G401.6 (cell line): Measurements from ENCODE around the gene SNAI3.

ENCODE experiments used
- FAIRE-seq: peaks from 2 replicates; lab custom pipeline; 2012; peaks lifted over from hg19 to GRCh38; lab: Jason Lieb, UNC

SNAI3 gene

DNA sequence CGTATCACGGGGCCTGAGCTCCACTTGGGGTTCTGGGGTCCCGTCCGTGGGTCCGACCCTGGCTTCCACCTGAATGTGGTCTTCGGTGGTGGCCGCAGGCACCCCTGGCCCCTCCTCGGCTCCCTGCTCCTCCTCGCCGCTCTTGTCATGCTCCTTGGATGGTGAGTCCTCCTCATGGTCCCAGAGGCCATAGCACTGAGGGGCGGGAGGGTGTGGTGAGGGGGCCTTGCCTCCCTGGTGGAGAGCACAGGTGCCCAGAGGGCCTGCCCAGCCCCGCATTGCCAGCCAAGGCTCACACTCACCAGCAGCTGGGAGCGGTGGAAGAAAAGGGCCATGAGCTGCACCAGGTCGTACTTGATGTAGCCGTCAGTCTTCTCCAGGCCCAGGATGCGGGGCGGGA, 34.9 kb upstream of the SNAI3 start:
- no peak for FAIRE-seq

DNA sequence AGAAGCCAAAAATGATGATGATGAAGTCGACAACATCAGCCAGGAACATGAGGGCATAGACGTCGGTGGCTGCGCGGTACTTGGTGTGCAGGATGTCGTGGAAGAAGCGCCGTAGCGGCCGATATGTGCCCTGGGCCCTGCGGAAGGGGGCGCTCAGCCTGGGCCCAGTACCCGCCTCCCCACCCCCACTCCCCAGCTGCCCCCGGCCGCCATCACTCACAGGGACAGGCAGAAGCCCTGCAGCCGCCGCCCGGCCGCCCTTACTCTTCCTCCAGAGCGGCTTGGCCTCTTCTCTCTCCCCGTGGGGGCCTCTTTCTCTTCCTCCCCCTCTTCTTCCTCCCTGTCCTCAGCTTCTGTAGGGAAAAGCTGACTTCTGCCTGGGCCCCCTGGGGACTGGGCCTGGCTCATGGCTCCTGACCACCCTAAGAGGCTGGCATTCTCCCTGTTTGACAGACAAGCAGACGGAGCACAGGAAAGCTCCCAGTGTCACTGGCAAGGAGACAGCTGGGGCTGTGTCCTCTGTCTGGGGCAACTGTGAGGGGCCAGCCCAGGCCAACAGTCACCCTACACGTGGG, 34.2 kb upstream of the SNAI3 start:
- no peak for FAIRE-seq

DNA sequence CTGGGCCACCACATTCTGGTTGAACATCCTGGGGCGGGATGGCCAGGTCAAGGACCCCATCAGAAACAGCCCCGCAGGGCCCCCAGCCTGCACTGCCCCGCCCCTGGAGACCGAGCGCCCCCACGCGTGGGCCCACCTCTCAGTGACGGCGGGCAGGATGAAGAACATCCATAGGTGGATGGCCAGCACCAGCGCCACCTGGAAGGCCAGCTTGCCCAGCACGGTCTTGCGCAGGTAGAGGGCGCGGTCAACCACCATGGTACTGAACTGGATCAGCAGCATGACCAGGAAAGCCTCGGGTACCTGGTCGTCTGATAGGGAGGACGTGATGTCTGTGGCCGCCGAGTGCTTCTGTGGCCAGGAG, 33.6 kb upstream of the SNAI3 start:
- FAIRE-seq = no peak

DNA sequence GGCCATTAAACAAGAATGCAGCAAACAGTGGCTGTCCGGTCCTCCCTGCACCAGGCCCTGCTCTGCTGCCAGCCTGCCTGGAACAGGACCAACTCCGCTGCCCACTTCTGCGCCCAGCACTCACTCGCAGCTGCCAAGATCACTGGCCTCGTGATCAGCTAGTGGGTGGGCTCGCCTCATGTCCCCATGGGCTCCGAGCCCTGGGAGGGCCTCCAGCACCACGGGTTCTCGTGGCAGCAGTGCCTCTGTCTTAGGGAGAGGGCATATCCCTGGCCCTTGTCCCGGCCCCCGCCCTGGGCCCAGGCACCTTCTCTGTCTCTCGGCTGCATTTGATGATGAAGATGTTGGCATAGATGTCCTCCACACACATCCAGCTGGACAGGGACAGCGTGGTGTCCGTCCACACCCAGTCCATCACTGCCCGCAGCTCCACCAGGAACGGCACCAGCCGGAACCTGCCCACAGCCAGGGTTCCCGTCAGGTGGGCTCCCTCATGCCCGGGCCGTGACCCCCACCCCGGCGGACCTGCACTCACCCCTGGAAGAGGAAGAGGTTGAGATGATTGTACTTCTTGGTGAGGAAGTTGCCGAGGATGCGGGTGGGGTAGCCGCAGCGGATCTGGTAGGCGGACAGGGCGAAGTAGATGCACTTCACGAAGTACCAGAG, 33.1 kb upstream of the SNAI3 start:
- FAIRE-seq = no peak

DNA sequence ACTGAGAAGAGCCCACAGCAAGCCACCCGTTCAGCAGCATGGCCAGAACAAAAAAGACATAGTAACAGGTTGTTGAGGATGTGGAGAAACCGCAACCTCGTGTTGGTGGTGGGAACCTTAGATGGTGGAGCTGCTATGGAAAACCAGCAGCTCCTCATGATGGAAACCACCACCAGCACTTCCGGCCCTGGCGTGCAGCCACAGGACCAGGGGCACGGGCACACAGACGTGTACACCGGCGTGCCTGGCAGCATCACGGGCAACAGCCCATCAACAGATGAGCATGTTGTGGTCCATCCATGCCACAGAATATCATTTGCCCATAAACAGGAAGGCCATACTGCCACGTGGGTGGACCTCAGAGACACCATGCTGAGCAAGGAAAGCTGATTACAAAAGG, 31.9 kb upstream of the SNAI3 start:
- no peak for FAIRE-seq

DNA sequence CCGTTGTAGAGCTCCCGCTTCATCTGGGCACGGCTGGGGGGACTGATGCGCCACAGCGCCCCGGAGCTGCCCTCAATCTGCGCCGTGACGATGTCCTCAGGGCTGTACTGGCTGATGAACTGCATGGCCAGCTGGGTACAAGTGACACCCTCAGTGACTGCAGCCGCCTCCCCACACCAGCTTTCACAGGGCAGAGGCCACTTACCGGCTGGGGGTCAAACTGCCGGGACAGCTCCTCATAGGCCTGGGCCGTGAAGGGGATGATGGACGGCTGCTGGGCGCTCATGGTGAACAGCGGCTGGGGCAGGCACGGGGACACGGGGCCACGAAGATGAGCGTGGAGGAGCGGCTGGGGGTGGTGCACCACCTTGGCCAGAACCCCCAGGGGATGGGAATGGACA, 30.3 kb upstream of the SNAI3 start:
- no peak for FAIRE-seq

DNA sequence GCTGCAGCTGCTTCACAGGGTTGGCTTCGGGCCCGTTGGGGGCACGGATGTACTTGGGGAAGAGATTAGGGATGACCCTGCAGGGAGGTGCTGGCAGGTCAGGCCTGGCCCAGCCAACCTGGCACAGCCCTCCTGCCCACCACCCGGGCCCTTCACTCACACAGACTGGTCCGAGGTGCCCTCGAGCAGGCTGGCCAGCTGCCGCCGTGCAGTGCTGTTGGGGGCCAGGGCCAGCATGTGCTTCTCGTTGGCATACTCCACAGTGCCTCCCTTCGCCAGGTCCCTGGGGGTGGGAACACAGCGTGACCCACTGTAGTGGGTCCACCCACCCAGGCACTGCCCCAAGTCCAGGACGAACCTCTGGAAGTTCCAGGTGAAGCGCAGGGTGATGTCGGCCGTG, 29.9 kb upstream of the SNAI3 start:
- FAIRE-seq = no peak

DNA sequence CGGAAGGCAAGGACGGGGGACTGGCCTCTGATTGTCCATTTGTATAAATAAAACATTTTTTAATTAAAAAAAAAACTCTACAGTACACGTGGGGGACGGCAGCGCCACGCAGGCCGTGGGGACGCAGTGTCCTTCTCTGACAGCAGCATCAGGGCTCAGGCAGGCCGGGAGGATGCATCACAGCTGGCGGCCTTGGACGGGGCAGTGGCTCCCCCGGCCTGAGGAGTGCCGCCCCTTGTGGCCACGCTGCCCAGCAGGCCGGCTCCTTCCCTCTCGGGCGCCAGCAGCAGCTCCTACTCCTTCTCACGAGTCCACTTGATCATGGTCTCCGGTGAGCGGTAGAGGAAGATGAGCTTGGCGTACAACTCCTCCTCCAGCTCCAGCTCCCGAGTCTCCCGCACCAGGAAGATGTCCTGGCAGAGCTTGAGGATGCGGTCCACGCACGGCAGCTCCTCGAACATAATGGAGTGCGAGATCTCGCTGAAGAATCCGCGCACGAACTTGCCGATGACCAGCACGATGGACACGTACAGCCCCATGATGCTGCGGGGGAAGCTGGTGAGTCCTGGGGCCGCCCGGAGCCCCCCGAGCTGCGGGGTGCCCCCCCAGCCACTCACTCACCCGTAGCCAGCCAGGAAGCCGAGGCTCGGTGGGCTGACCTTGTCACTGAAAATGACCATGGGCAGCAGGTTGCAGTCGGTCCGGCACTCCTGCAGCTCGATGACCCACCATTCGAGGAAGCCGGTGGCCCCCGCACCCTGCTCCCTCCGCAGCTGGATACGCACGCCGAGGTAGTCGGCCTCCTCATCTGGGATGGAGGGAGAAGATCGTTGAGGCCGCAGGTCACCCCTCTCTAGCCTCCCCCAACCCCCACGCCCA, 29.2 kb upstream of the SNAI3 start:
- FAIRE-seq = no peak

DNA sequence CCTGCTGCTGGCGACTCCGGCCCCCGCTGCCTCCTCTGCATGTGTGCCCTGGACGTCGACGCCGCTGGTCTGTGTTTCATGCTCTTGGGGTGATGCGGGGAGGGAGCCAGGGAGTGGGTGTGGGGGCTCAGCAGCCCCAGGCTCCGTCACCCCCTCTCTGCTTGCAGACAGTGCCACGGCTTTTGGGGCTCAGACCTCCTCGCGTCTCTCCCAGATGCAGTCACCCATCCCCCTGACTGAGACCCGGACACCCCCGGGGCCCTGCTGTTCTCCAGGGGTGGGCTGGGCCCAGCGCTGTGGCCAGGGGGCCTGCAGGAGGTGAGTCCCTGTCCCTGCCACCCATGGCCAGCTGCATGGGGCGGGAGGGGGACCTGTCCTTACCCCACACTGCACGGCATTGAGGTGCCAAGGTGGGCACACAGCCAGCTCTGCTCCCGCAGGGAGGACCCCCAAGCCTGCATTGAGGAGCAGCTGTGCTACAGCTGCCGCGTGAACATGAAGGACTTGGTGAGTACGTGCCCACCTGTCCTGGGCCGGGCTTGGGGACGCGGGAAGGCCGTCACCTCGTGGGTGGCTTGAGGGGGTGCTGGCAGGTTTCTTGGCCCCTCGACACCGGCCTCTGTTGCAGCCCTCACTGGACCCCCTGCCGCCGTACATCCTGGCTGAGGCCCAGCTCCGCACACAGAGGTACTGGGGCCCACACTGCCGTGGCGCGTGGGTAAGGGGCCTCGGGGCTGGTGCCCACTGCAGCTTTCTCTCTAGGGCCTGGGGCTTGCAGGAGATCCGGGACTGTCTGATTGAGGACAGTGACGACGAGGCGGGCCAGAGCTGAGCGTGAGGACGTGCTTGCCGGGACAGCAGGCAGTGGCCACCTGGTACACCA, 28.4 kb upstream of the SNAI3 start:
- no peak for FAIRE-seq

DNA sequence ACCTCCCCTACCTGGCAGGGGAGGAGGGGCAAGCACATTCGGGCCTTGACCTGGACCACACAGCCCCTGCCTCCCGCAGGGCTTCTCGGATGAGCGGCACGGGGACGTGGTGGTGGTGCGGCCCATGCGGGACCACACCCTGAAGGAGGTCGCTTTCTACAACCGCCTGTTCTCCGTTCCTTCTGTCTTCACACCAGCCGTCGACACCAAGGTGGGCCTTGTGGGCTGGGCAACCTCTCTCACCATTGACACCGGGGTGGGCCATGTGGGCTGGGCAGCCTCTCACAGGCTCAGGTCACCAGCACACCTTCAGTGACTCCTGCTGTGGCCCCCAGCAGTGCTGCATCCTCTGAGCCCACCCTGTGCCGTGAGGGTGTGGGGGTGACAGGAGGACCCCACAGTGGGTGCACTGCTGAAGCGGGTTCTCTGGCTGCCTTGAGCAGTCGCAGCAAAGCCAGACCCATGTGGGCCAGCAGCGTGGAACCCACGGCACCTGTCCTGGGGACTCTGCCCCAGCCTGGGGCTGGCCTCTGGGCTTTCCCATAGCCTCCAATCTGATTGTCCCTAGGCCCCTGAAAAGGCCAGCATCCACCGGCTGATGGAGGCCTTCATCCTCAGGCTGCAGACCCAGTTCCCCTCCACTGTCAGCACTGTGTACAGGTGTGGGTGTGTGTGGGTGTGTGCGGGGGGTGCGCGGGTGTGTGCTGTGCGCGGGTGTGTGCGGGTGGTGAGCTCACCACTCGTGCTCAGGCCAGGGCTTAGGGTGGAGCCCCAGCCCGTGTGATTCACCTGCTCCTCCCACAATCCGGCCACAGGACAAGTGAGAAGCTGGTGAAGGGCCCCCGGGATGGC, 27.5 kb upstream of the SNAI3 start:
- FAIRE-seq = no peak

DNA sequence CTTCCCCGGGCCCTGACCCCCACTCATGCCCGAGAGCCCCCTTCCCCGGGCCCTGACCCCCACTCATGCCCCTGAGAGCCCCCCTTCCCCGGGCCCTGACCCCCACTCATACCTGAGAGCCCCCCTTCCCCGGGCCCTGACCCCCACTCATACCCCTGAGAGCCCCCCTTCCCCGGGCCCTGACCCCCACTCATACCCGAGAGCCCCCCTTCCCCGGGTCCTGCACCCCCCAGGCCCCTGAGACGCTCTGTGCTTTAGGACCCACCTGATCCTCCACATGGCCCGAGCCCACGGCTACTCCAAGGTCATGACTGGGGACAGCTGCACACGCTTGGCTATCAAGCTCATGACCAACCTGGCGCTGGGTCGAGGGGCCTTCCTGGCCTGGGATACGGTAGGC, 26.7 kb upstream of the SNAI3 start:
- no peak for FAIRE-seq

DNA sequence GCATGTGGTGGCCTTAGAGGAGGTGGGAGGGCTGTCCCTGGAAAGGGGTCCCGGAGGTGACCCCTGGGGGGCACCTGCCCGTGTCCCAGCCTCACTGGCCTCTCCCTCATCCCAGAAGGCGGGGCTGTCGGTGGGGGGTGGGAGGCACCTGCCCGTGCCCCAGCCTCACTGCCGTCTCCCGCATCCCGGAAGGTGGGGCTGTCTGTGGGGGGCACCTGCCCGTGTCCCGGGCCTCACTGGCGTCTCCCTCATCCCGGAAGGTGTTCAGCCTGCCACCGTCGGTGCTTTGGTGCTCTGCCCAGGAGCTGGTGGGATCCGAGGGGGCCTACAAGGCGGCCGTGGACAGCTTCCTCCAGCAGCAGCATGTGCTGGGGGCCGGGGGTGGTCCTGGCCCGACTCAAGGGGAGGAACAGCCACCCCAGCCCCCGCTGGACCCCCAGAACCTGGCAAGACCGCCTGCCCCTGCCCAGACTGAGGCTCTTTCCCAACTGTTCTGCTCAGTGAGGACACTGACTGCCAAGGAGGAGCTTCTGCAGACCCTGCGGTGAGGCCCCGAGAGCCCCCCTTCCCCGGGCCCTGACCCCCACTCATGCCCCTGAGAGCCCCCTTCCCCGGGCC, 26.2 kb upstream of the SNAI3 start:
- FAIRE-seq = no peak

DNA sequence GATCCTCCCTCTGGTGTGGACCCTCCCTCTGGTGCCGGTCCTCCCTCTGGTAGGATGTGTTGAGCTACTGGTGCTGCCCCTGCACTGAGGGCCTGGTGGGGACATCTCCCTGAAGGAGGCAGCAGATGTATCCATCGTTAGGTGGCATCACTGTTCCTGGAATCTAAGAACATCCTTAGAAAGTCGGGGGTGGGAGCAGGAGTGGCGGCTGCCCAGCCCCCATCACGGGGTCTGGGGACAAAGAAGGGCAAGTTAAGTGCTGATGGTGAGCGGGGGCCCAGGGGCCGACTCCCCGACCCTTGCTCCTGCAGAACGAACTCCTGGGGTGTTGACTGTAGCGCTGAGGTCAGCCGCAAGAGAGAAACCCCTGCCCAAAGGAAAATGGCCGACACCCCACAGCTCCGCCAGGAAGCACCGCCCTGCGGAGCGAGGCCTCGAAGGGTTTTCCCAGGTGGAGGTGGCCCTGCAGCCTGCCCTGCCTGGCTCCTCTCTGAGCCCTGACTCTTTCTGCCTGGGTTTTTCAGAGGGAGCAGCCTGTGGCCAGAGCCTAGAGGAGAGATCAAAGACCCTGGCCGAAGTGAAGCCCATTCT, 25.5 kb upstream of the SNAI3 start:
- FAIRE-seq = no peak

DNA sequence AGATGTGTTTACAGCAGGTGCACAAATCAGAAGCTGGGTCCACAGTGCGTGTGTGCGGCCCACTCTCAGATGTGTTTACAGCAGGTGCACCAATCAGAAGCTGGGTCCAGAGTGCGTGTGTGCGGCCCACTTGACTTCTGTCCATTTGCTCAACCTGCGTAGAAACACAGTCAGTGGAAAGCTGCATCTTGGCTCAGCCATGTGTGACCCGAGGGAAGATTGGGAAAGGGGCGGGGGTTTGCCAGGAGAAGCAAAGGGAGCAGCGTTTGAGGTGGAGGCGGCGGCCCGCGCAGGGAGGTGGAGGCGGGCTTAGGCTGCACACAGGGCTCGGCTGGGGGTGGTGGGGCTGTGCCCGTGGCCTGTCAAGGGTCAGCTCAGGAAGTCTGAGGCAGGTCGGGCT, 24.2 kb upstream of the SNAI3 start:
- no peak for FAIRE-seq

DNA sequence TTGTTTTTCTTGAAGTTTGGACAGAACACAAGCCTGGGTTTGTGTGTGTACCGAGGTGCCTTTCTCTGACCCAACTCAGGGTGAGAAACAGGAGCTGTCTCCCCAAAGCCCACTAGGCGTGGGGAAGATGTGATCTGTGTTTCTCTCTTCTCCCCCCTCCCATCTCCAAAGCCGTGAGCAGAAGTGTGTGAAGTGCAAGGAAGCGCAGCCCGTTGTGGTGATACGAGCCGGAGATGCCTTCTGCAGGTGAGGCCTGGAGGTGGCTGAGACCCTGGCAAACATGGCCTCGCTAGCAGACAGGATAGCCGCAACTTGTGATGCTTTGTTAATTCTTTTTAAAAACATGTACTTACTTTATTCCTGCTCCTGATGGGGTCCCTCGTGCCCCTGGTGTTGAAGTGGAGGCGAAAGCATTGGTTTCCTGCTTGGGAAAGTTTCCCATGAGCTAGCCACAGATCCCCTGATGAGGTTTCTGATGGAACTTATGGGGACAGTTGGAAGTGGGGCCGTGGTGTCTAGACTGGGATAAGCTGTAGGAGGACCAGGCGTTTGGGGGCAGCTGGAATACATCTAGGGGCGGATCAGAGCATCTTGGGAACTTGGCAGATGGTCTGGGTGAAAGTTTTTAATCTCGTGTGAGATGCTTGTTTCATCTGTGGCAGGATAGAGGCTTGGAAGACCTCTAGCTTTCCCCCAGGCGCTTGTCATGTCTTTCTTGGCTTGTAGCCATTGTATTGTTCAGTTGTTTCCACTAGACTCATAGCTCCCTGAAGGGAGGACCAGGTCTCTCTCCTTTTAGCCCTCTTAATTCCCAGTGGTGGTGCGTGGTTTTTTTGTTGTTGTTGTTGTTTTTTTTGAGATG, 20.9 kb upstream of the SNAI3 start:
- no peak for FAIRE-seq

DNA sequence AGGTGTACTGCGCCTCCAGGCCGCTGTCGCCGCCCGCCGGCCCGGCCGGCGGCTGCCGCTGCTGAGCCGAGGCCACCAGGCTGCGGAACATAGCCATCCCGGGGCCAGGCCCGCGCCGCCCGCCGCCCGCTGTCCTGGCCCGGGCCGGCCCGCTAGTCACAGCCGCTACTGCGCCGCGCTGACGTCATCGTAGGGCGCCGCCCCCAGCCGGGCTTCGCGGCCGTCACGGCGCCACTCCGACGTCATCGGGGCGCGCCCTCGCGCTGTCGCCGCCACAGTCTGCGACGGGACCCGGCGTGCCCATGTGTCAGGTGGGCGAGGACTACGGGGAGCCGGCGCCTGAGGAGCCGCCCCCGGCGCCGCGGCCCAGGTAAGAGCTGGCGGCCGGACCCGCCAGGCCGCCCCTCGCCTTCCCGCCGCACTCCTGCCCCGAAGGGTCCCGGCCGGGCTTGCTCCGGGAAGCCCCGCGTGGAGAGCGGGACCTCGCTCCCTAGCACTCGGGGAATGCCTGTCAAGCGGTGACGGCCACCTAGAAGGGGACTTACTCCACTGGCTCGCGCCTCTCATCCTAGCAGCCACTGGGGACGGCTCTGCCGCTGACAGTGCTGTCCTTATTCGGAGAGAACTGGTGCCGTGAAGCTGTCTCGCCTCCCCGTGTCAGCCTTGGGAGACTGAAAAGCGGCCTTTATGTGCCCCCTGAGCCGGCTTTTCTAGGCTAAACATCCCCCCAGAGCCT, 20.1 kb upstream of the SNAI3 start, which contains the start of the genes CTU2 and RNF166:
TSS of gene CTU2 (plus strand) at position 275 of the 736 bp plus-strand sequence. CDS start at position 303, 28 bp downstream.
TSS of gene RNF166 (minus strand) at position 180 of the 736 bp plus-strand sequence. CDS start at position 97, 83 bp downstream.
- FAIRE-seq = no peak

DNA sequence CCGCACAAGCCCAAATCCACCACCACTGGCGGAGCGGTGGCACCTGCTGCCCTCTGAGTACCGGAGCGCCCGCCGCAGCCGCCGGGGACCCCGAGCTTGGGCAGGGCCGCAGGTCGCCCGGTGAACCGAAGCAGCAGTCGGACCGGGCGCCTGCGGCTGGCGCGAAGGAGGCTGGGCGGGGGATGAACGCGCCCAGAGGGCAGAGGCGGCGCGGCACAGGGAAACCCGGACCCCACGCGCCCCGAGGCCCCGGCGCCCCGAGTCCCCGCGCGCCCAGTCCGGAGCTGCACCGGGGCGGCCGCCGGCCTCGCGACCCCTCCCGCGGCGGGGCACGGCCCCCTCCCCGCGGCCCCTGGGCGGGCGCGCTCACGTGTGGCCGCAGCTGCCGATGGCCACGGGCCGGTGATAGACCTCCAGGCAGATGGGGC, 19.5 kb upstream of the SNAI3 start:
- no peak for FAIRE-seq

DNA sequence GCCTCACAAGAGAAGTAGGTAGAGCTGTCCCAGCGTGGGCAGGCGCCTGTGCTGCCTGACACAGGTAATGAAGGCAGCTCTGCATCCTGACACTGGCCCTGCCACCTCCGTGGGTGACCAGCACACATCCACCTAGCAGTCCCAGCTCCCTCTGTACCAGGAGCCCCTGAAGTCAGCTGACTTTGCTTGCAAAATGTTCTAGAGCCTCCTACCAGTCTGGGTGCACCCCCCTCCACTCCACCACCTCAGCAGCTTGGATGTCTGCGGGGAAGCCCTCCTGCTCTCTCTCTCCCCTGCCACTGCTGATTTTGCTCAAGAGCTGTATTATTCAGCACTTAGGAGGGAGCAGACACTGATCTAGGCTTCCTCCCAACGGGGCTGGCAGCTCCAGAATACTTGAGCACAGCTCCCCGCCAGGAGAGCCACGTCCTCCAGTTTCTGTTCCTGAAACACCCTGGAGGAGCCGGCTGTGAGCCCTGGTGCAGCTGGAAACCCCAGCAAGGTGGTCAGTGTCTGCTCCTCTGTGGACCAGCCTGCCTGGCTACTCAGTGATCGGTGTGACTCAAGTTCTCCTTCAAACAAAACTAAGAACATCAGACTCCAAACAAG, 18.9 kb upstream of the SNAI3 start:
- no peak for FAIRE-seq
